ENCODE data around the gene PTPN3. TPM values are rescaled to one million over a fixed set of nuclear protein-coding genes. Genes with fewer than 3 reads are reported as not detected.

The PTPN3 gene
- total RNA-seq, 1 experiment from 2014 or later, result 0.20 TPM

- in situ Hi-C loops (cut with HindIII; ENCODE audit: low sequenced_read_pairs), result no loop called here
- peak; percentile 19 for DNase-seq (ENCODE audit: low spot score)
These were observed 86.2 kb downstream of the PTPN3 start for GRCh38 chr9:109411798-109412352.

GRCh38 chr9:109411069-109411761 is 86.9 kb downstream of the PTPN3 start:
- DNase-seq (ENCODE audit: low spot score), result no peak
- in situ Hi-C loops (cut with HindIII; ENCODE audit: low sequenced_read_pairs), result no loop called here

GRCh38 chr9:109409773-109410397 is 88.2 kb downstream of the PTPN3 start:
- in situ Hi-C loops (cut with HindIII; ENCODE audit: low sequenced_read_pairs), result no loop called here
- DNase-seq (ENCODE audit: low spot score), result no peak

- DNase-seq (ENCODE audit: low spot score), result no peak
- in situ Hi-C loops (cut with HindIII; ENCODE audit: low sequenced_read_pairs), result no loop called here
These were observed 89.2 kb downstream of the PTPN3 start for GRCh38 chr9:109408759-109409462.

GRCh38 chr9:109403766-109404320 is 94.3 kb downstream of the PTPN3 start:
- in situ Hi-C loops (cut with HindIII; ENCODE audit: low sequenced_read_pairs), result no loop called here
- DNase-seq (ENCODE audit: low spot score), result no peak

GRCh38 chr9:109403116-109403515 is 95.0 kb downstream of the PTPN3 start:
- no peak for DNase-seq (ENCODE audit: low spot score)
- in situ Hi-C loops (cut with HindIII; ENCODE audit: low sequenced_read_pairs), result no loop called here

- in situ Hi-C loops (cut with HindIII; ENCODE audit: low sequenced_read_pairs), result no loop called here
- no peak for DNase-seq (ENCODE audit: low spot score)
These were observed 96.2 kb downstream of the PTPN3 start for GRCh38 chr9:109401990-109402318.

GRCh38 chr9:109401169-109401989 is 96.7 kb downstream of the PTPN3 start:
- DNase-seq (ENCODE audit: low spot score), result peak; percentile 34
- in situ Hi-C loops (cut with HindIII; ENCODE audit: low sequenced_read_pairs), result no loop called here

- no peak for DNase-seq (ENCODE audit: low spot score)
- in situ Hi-C loops (cut with HindIII; ENCODE audit: low sequenced_read_pairs), result no loop called here
These were observed 98.8 kb downstream of the PTPN3 start for GRCh38 chr9:109399258-109399767.

GRCh38 chr9:109391176-109391575 is 106.9 kb downstream of the PTPN3 start:
- in situ Hi-C loops (cut with HindIII; ENCODE audit: low sequenced_read_pairs), result no loop called here

GRCh38 chr9:109387856-109388255 is 110.3 kb downstream of the PTPN3 start:
- no peak for DNase-seq (ENCODE audit: low spot score)
- in situ Hi-C loops (cut with HindIII; ENCODE audit: low sequenced_read_pairs), result no loop called here

More at GRCh38 chr9:109391176-109391575, 106.9 kb downstream of the PTPN3 start:
- DNase-seq (ENCODE audit: low spot score), result no peak

- in situ Hi-C loops (cut with HindIII; ENCODE audit: low sequenced_read_pairs), result no loop called here
- DNase-seq (ENCODE audit: low spot score), result no peak
These were observed 110.9 kb downstream of the PTPN3 start for GRCh38 chr9:109387206-109387605.

- no peak for DNase-seq (ENCODE audit: low spot score)
- in situ Hi-C loops (cut with HindIII; ENCODE audit: low sequenced_read_pairs), result no loop called here
These were observed 112.6 kb downstream of the PTPN3 start for GRCh38 chr9:109385499-109385898.

- DNase-seq (ENCODE audit: low spot score), result no peak
- in situ Hi-C loops (cut with HindIII; ENCODE audit: low sequenced_read_pairs), result no loop called here
These were observed 114.2 kb downstream of the PTPN3 start for GRCh38 chr9:109383947-109384346.

GRCh38 chr9:109383356-109383755 is 114.8 kb downstream of the PTPN3 start:
- in situ Hi-C loops (cut with HindIII; ENCODE audit: low sequenced_read_pairs), result no loop called here
- peak; percentile 10 for DNase-seq (ENCODE audit: low spot score)

GRCh38 chr9:109382585-109382984 is 115.5 kb downstream of the PTPN3 start:
- no peak for DNase-seq (ENCODE audit: low spot score)
- in situ Hi-C loops (cut with HindIII; ENCODE audit: low sequenced_read_pairs), result no loop called here

GRCh38 chr9:109382182-109382581 is 115.9 kb downstream of the PTPN3 start:
- in situ Hi-C loops (cut with HindIII; ENCODE audit: low sequenced_read_pairs), result no loop called here
- no peak for DNase-seq (ENCODE audit: low spot score)

GRCh38 chr9:109381011-109381729 is 116.9 kb downstream of the PTPN3 start:
- in situ Hi-C loops (cut with HindIII; ENCODE audit: low sequenced_read_pairs), result no loop called here

More at GRCh38 chr9:109381011-109381729, 116.9 kb downstream of the PTPN3 start:
- DNase-seq (ENCODE audit: low spot score), result no peak

All from G401 (cell line).